H9 (cell line): ENCODE data around the gene CDC42EP4. TPM values are rescaled to one million over a fixed set of nuclear protein-coding genes. Genes with fewer than 3 reads are reported as not detected.

Source experiments
- DNase-seq: peaks from one replicate; pipeline ENCODE4 v3.0.0-alpha.2; 2017
- H2AFZ ChIP-seq: one replicate; pipeline ENCODE4 v1.6.1; 2013; ENCODE audit warnings: mild to moderate bottlenecking, low read length, control low read depth, moderate library complexity
- H2AK5ac ChIP-seq: 2 replicates; pipeline ENCODE4 v1.6.1; 2013; ENCODE audit warnings: low read length, control low read depth, mixed read lengths; ENCODE audit not compliant: insufficient read length
- H2BK120ac ChIP-seq: one replicate; pipeline ENCODE4 v1.6.1; 2013; ENCODE audit warnings: low read depth, mild to moderate bottlenecking, low read length, control low read depth, inconsistent platforms; ENCODE audit not compliant: poor library complexity, severe bottlenecking
- H2BK12ac ChIP-seq: 2 replicates; pipeline ENCODE4 v1.6.1; 2013; ENCODE audit warnings: low read length, control low read depth, mixed read lengths, low read depth; ENCODE audit not compliant: insufficient read length
- H2BK15ac ChIP-seq: 2 replicates; pipeline ENCODE4 v1.6.1; 2013; ENCODE audit warnings: low read depth, low read length, control low read depth
- H2BK20ac ChIP-seq: one replicate; pipeline ENCODE4 v1.6.1; 2013; ENCODE audit warnings: low read depth, mild to moderate bottlenecking, low read length, control low read depth, inconsistent platforms; ENCODE audit not compliant: poor library complexity, severe bottlenecking
- H2BK5ac ChIP-seq: 2 replicates; pipeline ENCODE4 v1.6.1; 2013; ENCODE audit warnings: low read length, control low read depth, mixed read lengths; ENCODE audit not compliant: insufficient read length
- H3K14ac ChIP-seq: 2 replicates; pipeline ENCODE4 v1.6.1; 2013; ENCODE audit warnings: low read length, control low read depth; ENCODE audit not compliant: insufficient read depth
- H3K18ac ChIP-seq: 2 replicates; pipeline ENCODE4 v1.6.1; 2013; ENCODE audit warnings: low read depth, mild to moderate bottlenecking, mixed read lengths, low read length, control low read depth; ENCODE audit not compliant: insufficient read length
- H3K23ac ChIP-seq: 2 replicates; pipeline ENCODE4 v1.6.1; 2013; ENCODE audit warnings: low read length, control low read depth, mixed read lengths, low read depth; ENCODE audit not compliant: insufficient read length
- H3K23me2 ChIP-seq: 2 replicates; pipeline ENCODE4 v1.6.1; 2013; ENCODE audit warnings: low read depth, mild to moderate bottlenecking, mixed read lengths, low read length, control low read depth; ENCODE audit not compliant: insufficient read length, poor library complexity, severe bottlenecking
- H3K27ac ChIP-seq: 2 replicates; pipeline ENCODE4 v1.5.1; 2013; ENCODE audit warnings: low read length, control low read depth, mixed read lengths, low read depth; ENCODE audit not compliant: insufficient read length
- H3K27me3 ChIP-seq: 2 replicates; pipeline ENCODE4 v1.6.1; 2013; ENCODE audit warnings: low read length, control low read depth, inconsistent platforms; ENCODE audit not compliant: insufficient read depth
- H3K4ac ChIP-seq: 2 replicates; pipeline ENCODE4 v1.6.1; 2013; ENCODE audit warnings: low read depth, mild to moderate bottlenecking, control low read depth, inconsistent platforms, low read length, moderate library complexity
- H3K4me1 ChIP-seq: 2 replicates; pipeline ENCODE4 v1.6.1; 2013; ENCODE audit warnings: low read length, control low read depth, inconsistent platforms; ENCODE audit not compliant: insufficient read depth
- H3K4me2 ChIP-seq: 2 replicates; pipeline ENCODE4 v1.6.1; 2013; ENCODE audit warnings: low read length, control low read depth, mixed read lengths; ENCODE audit not compliant: insufficient read length, insufficient read depth
- H3K56ac ChIP-seq: 2 replicates; pipeline ENCODE4 v1.6.1; 2013; ENCODE audit warnings: low read depth, mild to moderate bottlenecking, mixed read lengths, low read length, control low read depth; ENCODE audit not compliant: insufficient read length
- H3K79me1 ChIP-seq: 2 replicates; pipeline ENCODE4 v1.6.1; 2013; ENCODE audit warnings: low read depth, mild to moderate bottlenecking, moderate library complexity, low read length, control low read depth, inconsistent platforms; ENCODE audit not compliant: insufficient read depth, poor library complexity, severe bottlenecking
- H3K79me2 ChIP-seq: 2 replicates; pipeline ENCODE4 v1.6.1; 2013; ENCODE audit warnings: low read length, control low read depth, inconsistent platforms; ENCODE audit not compliant: insufficient read depth
- H3K9ac ChIP-seq: 2 replicates; pipeline ENCODE4 v1.6.1; 2013; ENCODE audit warnings: low read length, control low read depth, mixed read lengths; ENCODE audit not compliant: insufficient read length; ENCODE audit errors: extremely low read depth
- H3K9me3 ChIP-seq: one replicate; pipeline ENCODE4 v1.6.1; 2013; ENCODE audit warnings: low read depth, low read length, inconsistent platforms; ENCODE audit not compliant: control insufficient read depth
- H3T11ph ChIP-seq: one replicate; pipeline ENCODE4 v1.6.1; 2013; ENCODE audit warnings: mild to moderate bottlenecking, low read length, control low read depth, inconsistent platforms
- H4K20me1 ChIP-seq: one replicate; pipeline ENCODE4 v1.6.1; 2013; ENCODE audit not compliant: control insufficient read depth, insufficient read length, insufficient read depth
- H4K5ac ChIP-seq: 2 replicates; pipeline ENCODE4 v1.6.1; 2013; ENCODE audit warnings: low read depth, mild to moderate bottlenecking, mixed read lengths, low read length, control low read depth; ENCODE audit not compliant: insufficient read length
- H4K8ac ChIP-seq: replicated peaks from 2 replicates; pipeline ENCODE4 v1.6.1; 2013; ENCODE audit warnings: low read length, control low read depth, mixed read lengths, low read depth; ENCODE audit not compliant: insufficient read length
- H4K91ac ChIP-seq: 2 replicates; pipeline ENCODE4 v1.6.1; 2013; ENCODE audit warnings: low read depth, mild to moderate bottlenecking, moderate library complexity, mixed read lengths, low read length, control low read depth; ENCODE audit not compliant: insufficient read length
- H3K27ac Mint-ChIP-seq, 3 experiments: 2 replicates in 2 of 3; 3 replicates in 1 of 3; pipeline ENCODE4 v1.8.0; 2020 to 2021; ENCODE audit warnings: mixed read lengths in 3 of 3, mild to moderate bottlenecking in 1 of 3, moderate library complexity in 1 of 3
- H3K27me3 Mint-ChIP-seq: 2 replicates; pipeline ENCODE4 v1.8.0; 2021; ENCODE audit warnings: low read depth, mild to moderate bottlenecking, moderate library complexity, mixed read lengths
- H3K36me3 Mint-ChIP-seq, 3 experiments: 2 replicates in 2 of 3; 3 replicates in 1 of 3; pipeline ENCODE4 v1.8.0; 2020 to 2021; ENCODE audit warnings: low read depth in 3 of 3, mixed read lengths in 3 of 3; ENCODE audit not compliant: insufficient read depth in 1 of 3
- H3K4me1 Mint-ChIP-seq, 2 experiments: 2 replicates each; pipeline ENCODE4 v1.8.0; 2020; ENCODE audit warnings: mixed read lengths in 2 of 2
- H3K4me3 Mint-ChIP-seq, 2 experiments: 2 replicates in 1 of 2; 3 replicates in 1 of 2; pipeline ENCODE4 v1.8.0; 2020 to 2021; ENCODE audit warnings: mild to moderate bottlenecking in 2 of 2, mixed read lengths in 2 of 2, moderate library complexity in 1 of 2
- H3K9me3 Mint-ChIP-seq, 2 experiments: 2 replicates in 1 of 2; 3 replicates in 1 of 2; pipeline ENCODE4 v1.8.0; 2020; ENCODE audit warnings: mild to moderate bottlenecking in 2 of 2, mixed read lengths in 2 of 2, moderate library complexity in 1 of 2
- CTCF ChIP-seq: fragments of 200-600 bp; sonication (generic); conservative IDR thresholded peaks from 3 replicates; pipeline ENCODE4 v1.8.0; 2021; ENCODE audit warnings: antibody characterized with exemption, mild to moderate bottlenecking
- WGBS: extraction: QIAGEN DNeasy Blood & Tissue Kit; methylation state at CpG from one replicate; pipeline ENCODE4 v1.1.7; 2013; ENCODE audit warnings: missing lambda C conversion rate, low lambda C conversion rate, mixed read lengths; ENCODE audit not compliant: insufficient read length; ENCODE audit errors: extremely low coverage; 5-methylcytosine and 5-hydroxymethylcytosine counted together
- total RNA-seq: library from RNA; stranded (reverse); gene quantifications from 2 replicates; pipeline ENCODE4 v1.2.1, GENCODE V29; 2021

Gene CDC42EP4
- total RNA-seq, 1 experiment from 2014 or later: 27.1 TPM

- Histone ChIP-seq H3K9ac (no peak overlapping the region), H4K8ac (no peak overlapping the region), H3K14ac (no peak overlapping the region), H3K4me1 (no peaks in the 10 kb centered on the region; the same call in 1 of the 2 replicates), H3K56ac (no peak overlapping the region), H4K91ac (no peak overlapping the region), H3K79me2 (no peaks in the 10 kb centered on the region), H2BK15ac (no peak overlapping the region), H3K4ac (no peak overlapping the region), H2BK12ac (no peak overlapping the region), H3K27ac (no peak overlapping the region), H4K20me1 (no peaks in the 10 kb centered on the region), H2BK20ac (no peak overlapping the region), H3T11ph (no peak overlapping the region), H4K5ac (no peak overlapping the region), H3K23ac (no peak overlapping the region), H3K9me3 (no peaks in the 10 kb centered on the region), H2AK5ac (no peak overlapping the region), H3K18ac (no peak overlapping the region), H2BK120ac (no peak overlapping the region), H3K4me2 (no peak overlapping the region), H3K79me1 (no peaks in the 10 kb centered on the region), H2AFZ (no peak overlapping the region), H3K23me2 (no peaks in the 10 kb centered on the region), H3K27me3 (no peaks in the 10 kb centered on the region), H2BK5ac (no peak overlapping the region)
- H3K4me1 Mint-ChIP-seq: peaks cover 13 to 15% of the 10 kb centered on the region in 2 experiments
- no CpG with 5 or more reads among the region's 4 CpGs for WGBS
- no peaks in the 10 kb centered on the region for H3K9me3 Mint-ChIP-seq
- TF ChIP-seq CTCF: no peak
- no peaks in the 10 kb centered on the region; the same call in 1 of the 2 replicates for H3K27me3 Mint-ChIP-seq
- no peak overlapping the region; a peak in 1 of 5 replicates for H3K4me3 Mint-ChIP-seq
- no peaks in the 10 kb centered on the region; a peak in 1 of 7 replicates for H3K36me3 Mint-ChIP-seq
- no peak for DNase-seq
- no peak overlapping the region; a peak in 1 of 7 replicates for H3K27ac Mint-ChIP-seq
Measured at GRCh38 chr17:73274490-73274889, 37.3 kb downstream of the CDC42EP4 start.
